MCF 10A (cell line): ENCODE data around the gene HTR7. TPM values are rescaled to one million over a fixed set of nuclear protein-coding genes. Genes with fewer than 3 reads are reported as not detected.

Experiments
- BruUV-seq: library from RNA; stranded (reverse); fragments of 400-500 nt; replicated peaks from 2 replicates; lab custom pipeline; 2021; lab: Mats Ljungman, UMichigan
- CTCF ChIA-PET: fragments of 300-600 bp; sonication (Branson Sonifier 250); formaldehyde crosslinking; extraction: SDS; loops from one replicate; lab custom pipeline; 2021; ENCODE audit warnings: antibody characterized with exemption, inconsistent platforms; lab: Yijun Ruan, JAX
- POLR2A ChIA-PET: fragments of 300-600, 350-650 bp; sonication (Branson Sonifier 250); formaldehyde crosslinking; extraction: SDS; loops from one replicate; lab custom pipeline; 2020; ENCODE audit warnings: antibody characterized with exemption, inconsistent platforms; lab: Yijun Ruan, JAX
- DNase-seq: peaks from one replicate; pipeline ENCODE4 v3.0.0-alpha.2; 2018; ENCODE audit not compliant: unreplicated experiment
- H3K27ac Mint-ChIP-seq: one replicate; pipeline ENCODE4 v1.8.0; 2022; ENCODE audit warnings: mild to moderate bottlenecking, low read depth, mixed read lengths; ENCODE audit not compliant: unreplicated experiment
- H3K27me3 Mint-ChIP-seq: one replicate; pipeline ENCODE4 v1.8.0; 2022; ENCODE audit warnings: mixed read lengths; ENCODE audit not compliant: insufficient read depth, unreplicated experiment
- H3K36me3 Mint-ChIP-seq: one replicate; pipeline ENCODE4 v1.8.0; 2022; ENCODE audit warnings: mild to moderate bottlenecking, moderate library complexity, mixed read lengths; ENCODE audit not compliant: insufficient read depth, unreplicated experiment
- H3K4me1 Mint-ChIP-seq: one replicate; pipeline ENCODE4 v1.8.0; 2022; ENCODE audit warnings: mixed read lengths; ENCODE audit not compliant: insufficient read depth, unreplicated experiment
- H3K4me3 Mint-ChIP-seq: one replicate; pipeline ENCODE4 v1.8.0; 2022; ENCODE audit warnings: mild to moderate bottlenecking, moderate library complexity, mixed read lengths; ENCODE audit not compliant: unreplicated experiment
- H3K9me3 Mint-ChIP-seq: one replicate; pipeline ENCODE4 v1.8.0; 2022; ENCODE audit warnings: mixed read lengths; ENCODE audit not compliant: unreplicated experiment
- CTCF ChIP-seq: fragments of 200-600 bp; IDR thresholded peaks from one replicate; pipeline ENCODE4 v1.8.0; 2022; ENCODE audit warnings: antibody characterized with exemption, mild to moderate bottlenecking; ENCODE audit not compliant: unreplicated experiment
- intact Hi-C: fragments of 100-400 bp; cut with micrococcal nuclease; formaldehyde crosslinking; loops from 2 replicates; pipeline ENCODE4 v1.14.1; 2022
- total RNA-seq: library from RNA; stranded (reverse); gene quantifications from 2 replicates; pipeline ENCODE4 v1.2.3, GENCODE V29; 2022

The HTR7 gene
- total RNA-seq, 1 experiment from 2014 or later, result 15.3 TPM

- Mint-ChIP-seq H3K27ac (no peak overlapping the region), H3K4me1 (peaks cover 22% of the 10 kb centered on the region), H3K27me3 (no peaks in the 10 kb centered on the region), H3K4me3 (no peak overlapping the region), H3K9me3 (no peaks in the 10 kb centered on the region), H3K36me3 (peaks cover 6% of the 10 kb centered on the region)
- no peak for TF ChIP-seq CTCF
- intact Hi-C loops, result no loop called here
- no TSS peak for BruUV-seq
- ChIA-PET POLR2A (interaction anchor here (0.5 to 1.9 kb wide), 4 partner anchors 57 to 87 kb away, joined by 3 to 6 read pairs (median 4); partner anchors contain the start of gene RPP30), CTCF (interaction anchor here (0.6 to 0.7 kb wide), 2 partner anchors 30 to 45 kb away, joined by 3 to 5 read pairs; no protein-coding TSS in a partner anchor)
- no peak for DNase-seq
These were observed 73.1 kb downstream of the HTR7 start for GRCh38 chr10:90784771-90785170.

GRCh38 chr10:90780488-90780887, 77.4 kb downstream of the HTR7 start:
- H3K36me3 Mint-ChIP-seq, result peaks cover 6% of the 10 kb centered on the region
- CTCF ChIA-PET, result interaction anchor here (0.6 to 4.1 kb wide), 3 partner anchors 7 to 270 kb away, joined by 3 to 35 read pairs (median 3); no protein-coding TSS in a partner anchor
- H3K9me3 Mint-ChIP-seq, result no peaks in the 10 kb centered on the region
- no TSS peak for BruUV-seq
- H3K4me1 Mint-ChIP-seq, result peaks cover 28% of the 10 kb centered on the region
- no peak for TF ChIP-seq CTCF
- H3K27me3 Mint-ChIP-seq, result no peaks in the 10 kb centered on the region
- H3K27ac Mint-ChIP-seq, result no peak overlapping the region
- H3K4me3 Mint-ChIP-seq, result no peak overlapping the region
- POLR2A ChIA-PET, result no interaction called here
- intact Hi-C loops, result no loop called here
- DNase-seq, result no peak

GRCh38 chr10:90779548-90779947, 78.3 kb downstream of the HTR7 start:
- no peak overlapping the region for H3K27ac Mint-ChIP-seq
- peak; percentile 22 for TF ChIP-seq CTCF
- DNase-seq, result peak; percentile 47
- H3K4me1 Mint-ChIP-seq, result peaks cover 23% of the 10 kb centered on the region
- H3K27me3 Mint-ChIP-seq, result no peaks in the 10 kb centered on the region
- no peaks in the 10 kb centered on the region for H3K9me3 Mint-ChIP-seq
- CTCF ChIA-PET, result interaction anchor here (0.6 to 4.1 kb wide), 5 partner anchors 8 to 631 kb away, joined by 3 to 35 read pairs (median 3); no protein-coding TSS in a partner anchor
- H3K4me3 Mint-ChIP-seq, result no peak overlapping the region
- H3K36me3 Mint-ChIP-seq, result peaks cover 6% of the 10 kb centered on the region
- intact Hi-C loops, result no loop called here
- no TSS peak for BruUV-seq
- POLR2A ChIA-PET, result no interaction called here

GRCh38 chr10:90777621-90778020, 80.2 kb downstream of the HTR7 start:
- DNase-seq, result no peak
- Mint-ChIP-seq H3K9me3 (no peaks in the 10 kb centered on the region), H3K4me1 (peaks cover 18% of the 10 kb centered on the region), H3K27me3 (no peaks in the 10 kb centered on the region), H3K27ac (no peak overlapping the region), H3K36me3 (peaks cover 3% of the 10 kb centered on the region), H3K4me3 (no peak overlapping the region)
- no peak for TF ChIP-seq CTCF
- BruUV-seq, result no TSS peak
- intact Hi-C loops, result no loop called here
- POLR2A ChIA-PET, result interaction anchor here (1.1 kb wide), 1 partner anchor 79 kb away, joined by 3 read pairs; no protein-coding TSS in a partner anchor
- CTCF ChIA-PET, result interaction anchor here (0.9 to 4.1 kb wide), 2 partner anchors 10 to 25 kb away, joined by 4 to 35 read pairs; no protein-coding TSS in a partner anchor
